HCT116 (cell line): ENCODE results near the gene ANKRD63. TPM values are rescaled to one million over a fixed set of nuclear protein-coding genes. Genes with fewer than 3 reads are reported as not detected.

Experiments used
- ATAC-seq: fragments of 200-7000 bp; cut with Tn5 transposase; 2 replicates; pipeline ENCODE4 v1.9.1; 2020; ENCODE audit warnings: mild to moderate bottlenecking, moderate library complexity
- BruUV-seq: library from RNA; stranded (reverse); fragments of 400-500 nt; replicated peaks from 2 replicates; lab custom pipeline; 2021; lab: Mats Ljungman, UMichigan
- CTCF ChIA-PET: fragments of 300-600 bp; sonication (Branson Sonifier 250); formaldehyde crosslinking; loops from one replicate; lab custom pipeline; 2021; ENCODE audit warnings: antibody characterized with exemption; lab: Charles Lee
- POLR2A ChIA-PET: fragments of 300-600, 350-600 bp; sonication (Branson Sonifier 250); formaldehyde crosslinking; loops from one replicate; lab custom pipeline; 2021; ENCODE audit warnings: antibody characterized with exemption; lab: Charles Lee
- RAD21 ChIA-PET, 2 experiments: fragments of 300-600 bp; sonication (Branson Sonifier 250); formaldehyde crosslinking; loops; one replicate each; lab custom pipeline; 2023; ENCODE audit warnings: low total read pairs in 2 of 2; ENCODE audit not compliant: uncharacterized antibody in 2 of 2, unreplicated experiment in 2 of 2, low non-redundant PET in 1 of 2; lab: Charles Lee
- DNase-seq: peaks from one replicate; pipeline ENCODE4 v3.0.0-alpha.2; 2010; ENCODE audit warnings: low read depth, low spot score
- H2AFZ ChIP-seq: fragments of 200-600 bp; shearing (Covaris generic), sonication (generic); 2 replicates; pipeline ENCODE4 v1.6.1; 2017; ENCODE audit warnings: low read depth, mixed run types, mixed read lengths, antibody characterized with exemption, low read length; ENCODE audit not compliant: poor library complexity, severe bottlenecking
- H3K27ac ChIP-seq: 2 replicates; pipeline ENCODE4 v1.5.1; 2012; ENCODE audit warnings: low read depth, low read length
- H3K27me3 ChIP-seq: fragments of 200-600 bp; sonication (generic); 2 replicates; pipeline ENCODE4 v1.6.1; 2016; ENCODE audit warnings: mixed run types, low read length, mixed read lengths; ENCODE audit not compliant: insufficient read depth
- H3K36me3 ChIP-seq, 2 experiments: fragments of 200-500 bp in 1 of 2; fragments of 200-600 bp in 1 of 2; sonication (Bioruptor generic) in 1 of 2; sonication (generic) in 1 of 2; 2 replicates each; pipeline versions ENCODE4 v1.5.1 to v1.6.1; 2014 to 2016; ENCODE audit warnings: low read length in 2 of 2, inconsistent platforms in 1 of 2, mixed read lengths in 1 of 2, mixed run types in 1 of 2; ENCODE audit not compliant: insufficient read depth in 2 of 2, control insufficient read depth in 1 of 2
- H3K4me1 ChIP-seq, 2 experiments: fragments of 200-600 bp in 1 of 2; sonication (generic) in 1 of 2; 2 replicates each; pipeline versions ENCODE4 v1.5.1 to v1.6.1; 2012 to 2017; ENCODE audit warnings: low read length in 2 of 2, inconsistent platforms in 1 of 2, mild to moderate bottlenecking in 1 of 2, mixed read lengths in 1 of 2, mixed run types in 1 of 2, moderate library complexity in 1 of 2; ENCODE audit not compliant: insufficient read depth in 2 of 2, control insufficient read depth in 1 of 2
- H3K4me2 ChIP-seq: fragments of 200-600 bp; sonication (generic); 2 replicates; pipeline ENCODE4 v1.6.1; 2017; ENCODE audit warnings: mixed run types, low read length, mixed read lengths
- H3K4me3 ChIP-seq, 2 experiments: fragments of 200-600 bp in 1 of 2; sonication (generic) in 1 of 2; replicated peaks in 1 of 2; 2 replicates each; pipeline ENCODE4 v1.5.1; 2011 to 2016; ENCODE audit warnings: low read length in 2 of 2, control low read depth in 1 of 2, low read depth in 1 of 2, mild to moderate bottlenecking in 1 of 2, mixed read lengths in 1 of 2, mixed run types in 1 of 2
- H3K79me2 ChIP-seq: fragments of 200-600 bp; sonication (generic); 2 replicates; pipeline ENCODE4 v1.6.1; 2017; ENCODE audit warnings: mild to moderate bottlenecking, mixed run types, low read length, moderate library complexity, mixed read lengths; ENCODE audit not compliant: insufficient read depth
- H3K9ac ChIP-seq: fragments of 200-600 bp; sonication (generic); 2 replicates; pipeline ENCODE4 v1.6.1; 2016; ENCODE audit warnings: low read length, mixed read lengths
- H3K9me2 ChIP-seq: fragments of 200-600 bp; sonication (generic), shearing (Covaris generic); 2 replicates; pipeline ENCODE4 v1.6.1; 2017; ENCODE audit warnings: mixed run types, mild to moderate bottlenecking, moderate library complexity; ENCODE audit not compliant: insufficient read depth
- H3K9me3 ChIP-seq, 2 experiments: fragments of 200-500 bp in 1 of 2; fragments of 200-600 bp in 1 of 2; sonication (Bioruptor generic) in 1 of 2; sonication (generic) in 1 of 2; 2 replicates each; pipeline ENCODE4 v1.6.1; 2014 to 2017; ENCODE audit warnings: low read length in 2 of 2, mixed read lengths in 2 of 2, inconsistent platforms in 1 of 2, low read depth in 1 of 2, mild to moderate bottlenecking in 1 of 2, mixed run types in 1 of 2, moderate library complexity in 1 of 2; ENCODE audit not compliant: control insufficient read depth in 1 of 2, insufficient read depth in 1 of 2
- H4K20me1 ChIP-seq: fragments of 200-600 bp; sonication (generic), shearing (Covaris generic); 2 replicates; pipeline ENCODE4 v1.6.1; 2017; ENCODE audit warnings: mixed run types, mild to moderate bottlenecking, moderate library complexity; ENCODE audit not compliant: insufficient read depth
- CEBPB ChIP-seq: IDR thresholded peaks from 2 replicates; pipeline ENCODE4 v1.6.1; 2012; ENCODE audit warnings: low read depth
- CTCF ChIP-seq, 3 experiments: fragments of 200-600 bp in 1 of 3; sonication (generic) in 1 of 3; IDR thresholded peaks in 2 of 3; conservative IDR thresholded peaks in 1 of 3; 2 replicates each; pipeline ENCODE4 v1.5.1; 2012 to 2017; ENCODE audit warnings: low read depth in 2 of 3, low read length in 2 of 3, antibody characterized with exemption in 1 of 3, borderline replicate concordance in 1 of 3, control low read depth in 1 of 3, mild to moderate bottlenecking in 1 of 3, mixed read lengths in 1 of 3, mixed run types in 1 of 3, moderate library complexity in 1 of 3; ENCODE audit not compliant: insufficient read depth in 1 of 3
- FOSL1 ChIP-seq: IDR thresholded peaks from 2 replicates; pipeline ENCODE4 v1.6.1; 2012; ENCODE audit warnings: low read depth
- MAX ChIP-seq: IDR thresholded peaks from 2 replicates; pipeline ENCODE4 v1.6.1; 2012
- POLR2A ChIP-seq: IDR thresholded peaks from 2 replicates; pipeline ENCODE4 v1.7.0; 2011; ENCODE audit warnings: borderline replicate concordance; ENCODE audit not compliant: insufficient read depth, insufficient read length; ENCODE audit errors: extremely low read depth
- POLR2AphosphoS5 ChIP-seq: IDR thresholded peaks from 2 replicates; pipeline ENCODE4 v1.6.1; 2011; ENCODE audit warnings: mild to moderate bottlenecking, low read depth, low read length, moderate library complexity
- RAD21 ChIP-seq: IDR thresholded peaks from 2 replicates; pipeline ENCODE4 v1.6.1; 2012; ENCODE audit warnings: low read depth, mild to moderate bottlenecking
- TCF7L2 ChIP-seq: IDR thresholded peaks from 2 replicates; pipeline ENCODE4 v1.7.0; 2011; ENCODE audit warnings: borderline replicate concordance, inconsistent platforms; ENCODE audit not compliant: insufficient read depth, insufficient read length; ENCODE audit errors: extremely low read depth
- YY1 ChIP-seq: IDR thresholded peaks from 2 replicates; pipeline ENCODE4 v1.6.1; 2011; ENCODE audit warnings: low read length, low read depth, moderate library complexity, mild to moderate bottlenecking; ENCODE audit not compliant: insufficient replicate concordance; ENCODE audit errors: extremely low read depth
- ZFX ChIP-seq: fragments of 450-650 bp; IDR thresholded peaks from 2 replicates; pipeline ENCODE4 v1.6.1; 2017
- intact Hi-C: fragments of 100-400 bp; cut with micrococcal nuclease; formaldehyde crosslinking; loops from 2 replicates; pipeline ENCODE4 v1.10.0; 2022
- total RNA-seq: library from RNA; stranded (reverse); gene quantifications from one replicate; pipeline ENCODE4 v1.2.1, GENCODE V29; 2021; ENCODE audit not compliant: unreplicated experiment

Gene ANKRD63
- total RNA-seq, 1 experiment from 2014 or later, result 0.89 TPM

DNA sequence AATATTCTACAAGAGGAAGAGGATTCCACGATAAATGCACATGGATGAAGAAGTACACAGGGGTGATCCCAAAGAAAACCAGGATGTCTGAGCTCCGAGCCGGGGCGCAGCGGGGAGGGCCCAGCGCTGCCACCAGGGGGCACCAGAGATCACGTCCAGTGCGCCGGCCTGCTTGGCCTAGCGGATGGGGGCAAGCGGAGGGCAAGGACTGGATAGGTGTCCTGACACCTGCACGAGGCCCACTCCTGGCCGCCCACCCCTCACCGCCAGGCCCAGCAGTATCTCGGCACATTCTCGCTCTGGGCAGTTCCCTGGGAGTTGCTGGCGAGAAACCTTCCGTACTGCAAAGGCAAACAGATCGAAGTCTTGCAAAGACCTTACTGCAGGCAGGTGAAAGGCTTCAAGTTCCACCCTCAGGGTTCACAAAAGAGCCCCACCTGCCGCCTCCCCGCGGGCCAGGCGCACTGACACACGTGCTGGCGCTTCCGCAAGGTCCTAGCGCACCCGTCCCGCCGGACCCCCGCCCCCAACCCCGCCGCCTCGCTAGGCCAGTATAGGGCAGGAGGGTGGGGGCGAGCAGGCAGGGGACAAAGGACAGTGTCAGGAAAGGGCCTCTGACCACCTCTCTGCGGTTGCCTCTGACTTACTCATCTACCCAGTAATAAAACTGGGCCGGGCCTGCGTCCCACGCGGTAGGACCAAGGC, 3.3 kb downstream of the ANKRD63 start:
- POLR2A ChIA-PET, result interaction anchor here (0.9 to 1.3 kb wide), 5 partner anchors 29 to 61 kb away, joined by 3 to 5 read pairs (median 4); partner anchors contain the start of genes CCDC9B and PLCB2

More for the DNA sequence above, 3.3 kb downstream of the ANKRD63 start:
- no TSS peak for BruUV-seq
- Histone ChIP-seq H4K20me1 (no peaks in the 10 kb centered on the region), H3K4me2 (no peak overlapping the region), H3K4me3 (no peak overlapping the region), H3K79me2 (no peaks in the 10 kb centered on the region), H3K36me3 (no peaks in the 10 kb centered on the region; a peak in 1 of 4 replicates), H3K9me3 (no peaks in the 10 kb centered on the region), H3K27ac (no peak overlapping the region), H2AFZ (no peak overlapping the region), H3K9me2 (no peaks in the 10 kb centered on the region), H3K9ac (no peak overlapping the region), H3K27me3 (no peaks in the 10 kb centered on the region), H3K4me1 (peaks cover 0 to 21% of the 10 kb centered on the region in 2 experiments; a peak in 3 of 4 replicates)
- ATAC-seq (peak; percentile 63), DNase-seq (no peak)
- ChIA-PET CTCF (interaction anchor here (0.6 to 5.6 kb wide), 27 partner anchors 9 to 614 kb away, joined by 3 to 134 read pairs (median 5); partner anchors contain the start of genes BAHD1, CCDC9B, INAFM2 and PAK6), RAD21 (interaction anchor here (0.6 to 1.3 kb wide), 7 partner anchors 12 to 143 kb away, joined by 3 to 18 read pairs (median 5); partner anchors contain the start of gene PLCB2 (in 1 of the 2))
- intact Hi-C loops, result loop anchor here (1.0 to 10.0 kb wide), 3 partner anchors 31 to 495 kb away; partner anchors contain the start of gene FSIP1
- TF ChIP-seq CEBPB (no peak), POLR2AphosphoS5 (no peak), FOSL1 (no peak), TCF7L2 (no peak), CTCF (IDR thresholded peaks at IDR 0.05 in 2 of 3, conservative IDR thresholded peaks at IDR 0.05 in 1 of 3; ENCODE audit: borderline replicate concordance in 1 of 3, insufficient read depth in 1 of 3, low read depth in 2 of 3, low read length in 2 of 3) (peak; percentile 92 to 99 (median 99)), ZFX (no peak), YY1 (no peak), POLR2A (no peak), RAD21 (peak; percentile 93), MAX (no peak)
